Medulla oblongata (tissue), 1 donor: ENCODE measurements around the gene IL20RB.
A peak's percentile ranks its signal among the peaks of the same experiment; 100 is the strongest.

Experiments used
- DNase-seq: peaks from one replicate; pipeline ENCODE4 v3.0.0-alpha.2; 2015; ENCODE audit errors: extremely low spot score

IL20RB gene, protein sequence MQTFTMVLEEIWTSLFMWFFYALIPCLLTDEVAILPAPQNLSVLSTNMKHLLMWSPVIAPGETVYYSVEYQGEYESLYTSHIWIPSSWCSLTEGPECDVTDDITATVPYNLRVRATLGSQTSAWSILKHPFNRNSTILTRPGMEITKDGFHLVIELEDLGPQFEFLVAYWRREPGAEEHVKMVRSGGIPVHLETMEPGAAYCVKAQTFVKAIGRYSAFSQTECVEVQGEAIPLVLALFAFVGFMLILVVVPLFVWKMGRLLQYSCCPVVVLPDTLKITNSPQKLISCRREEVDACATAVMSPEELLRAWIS

DNA sequence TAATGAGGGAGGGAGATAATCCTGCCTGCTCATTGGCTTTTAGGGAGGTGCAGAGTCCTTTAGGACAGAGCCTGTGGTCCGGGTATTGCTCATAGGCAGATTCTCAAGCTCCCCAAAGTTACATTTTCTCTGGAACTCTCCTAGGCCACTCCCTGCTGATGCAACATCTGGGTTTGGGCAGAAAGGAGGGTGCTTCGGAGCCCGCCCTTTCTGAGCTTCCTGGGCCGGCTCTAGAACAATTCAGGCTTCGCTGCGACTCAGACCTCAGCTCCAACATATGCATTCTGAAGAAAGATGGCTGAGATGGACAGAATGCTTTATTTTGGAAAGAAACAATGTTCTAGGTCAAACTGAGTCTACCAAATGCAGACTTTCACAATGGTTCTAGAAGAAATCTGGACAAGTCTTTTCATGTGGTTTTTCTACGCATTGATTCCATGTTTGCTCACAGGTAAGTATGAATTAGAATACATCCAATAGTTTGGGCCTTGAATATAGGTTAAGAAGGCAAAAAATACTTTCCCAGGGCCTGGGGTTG, at the start of gene IL20RB:
Gene IL20RB, plus strand, starts transcription at position 233 of the 538 bp plus-strand sequence. Its CDS starts 131 bp downstream, at position 364.
- no peak for DNase-seq

DNA sequence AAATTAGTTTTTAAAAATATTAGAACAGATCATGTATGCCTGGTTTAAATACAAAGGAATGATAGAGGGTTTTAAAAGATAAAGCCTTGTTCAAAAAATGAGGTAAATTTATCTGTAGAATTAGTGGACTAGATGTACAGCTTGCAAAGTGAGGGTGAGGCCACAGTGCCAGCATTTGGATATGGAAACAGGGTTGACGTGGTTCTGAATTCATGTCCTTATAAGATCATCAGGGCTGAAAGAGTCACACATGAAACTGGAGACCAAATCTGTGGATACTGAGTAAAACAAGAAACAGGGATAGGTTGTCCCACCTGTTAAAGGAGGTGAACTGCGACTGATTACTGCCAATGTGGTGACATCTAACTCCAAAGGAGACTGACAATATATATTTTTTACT, 49.5 kb upstream of the IL20RB start:
- no peak for DNase-seq

DNA sequence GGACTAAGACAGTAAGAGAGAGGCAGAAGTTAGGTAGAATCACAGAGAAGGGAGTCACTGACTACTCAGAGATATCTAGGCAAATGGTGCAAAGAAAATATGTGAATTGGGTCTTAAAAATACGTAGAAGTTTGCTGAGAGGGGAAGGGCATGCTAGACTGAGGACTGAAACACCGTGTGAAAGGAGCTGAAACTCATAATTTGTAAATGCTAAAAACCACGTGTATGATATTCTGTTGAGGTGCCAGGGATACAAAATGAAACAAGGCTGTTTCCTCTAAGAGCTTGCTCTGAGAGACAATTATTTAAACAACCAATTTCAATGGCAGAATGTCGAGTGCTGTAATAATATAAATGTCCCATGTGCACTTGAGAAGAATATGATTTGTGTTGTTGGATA, 48.6 kb upstream of the IL20RB start:
- DNase-seq: no peak

DNA sequence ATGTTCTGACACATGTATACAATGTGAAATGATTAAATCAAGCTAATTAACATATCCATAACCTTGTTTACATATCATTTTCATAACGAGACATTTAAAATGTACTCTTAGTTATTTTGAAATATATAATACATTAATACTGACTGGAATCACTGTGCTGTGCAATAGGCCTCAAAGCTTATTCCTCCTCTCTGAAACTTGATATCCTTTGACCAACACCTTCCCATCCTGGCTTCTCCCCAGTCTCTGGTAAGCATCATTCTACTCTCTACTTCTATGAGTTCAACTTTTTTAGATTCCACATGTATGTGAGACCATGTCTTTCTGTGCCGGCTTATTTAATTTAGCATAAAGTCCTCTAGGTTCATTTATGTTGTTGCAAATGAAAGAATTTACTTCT, 47.1 kb upstream of the IL20RB start:
- no peak for DNase-seq

DNA sequence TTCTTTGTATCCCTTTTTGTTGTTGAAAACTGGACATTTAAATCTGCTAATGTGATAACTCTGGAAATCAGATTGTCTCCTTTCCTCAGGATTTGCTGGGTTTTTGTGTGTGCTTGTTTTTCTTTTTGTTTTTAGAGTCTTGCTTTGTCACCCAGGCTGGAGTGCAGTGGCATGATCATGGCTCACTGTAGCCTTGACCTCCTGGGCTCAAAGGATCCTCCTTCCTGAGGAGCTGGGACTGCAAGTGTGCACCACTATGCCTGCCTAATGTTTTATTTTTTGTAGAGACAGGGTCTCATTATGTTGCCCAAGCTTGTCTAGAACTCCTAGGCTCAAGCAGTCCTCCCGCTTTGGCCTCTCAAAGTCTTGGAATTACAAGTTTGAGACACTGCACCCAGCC, 44.6 kb upstream of the IL20RB start:
- no peak for DNase-seq

DNA sequence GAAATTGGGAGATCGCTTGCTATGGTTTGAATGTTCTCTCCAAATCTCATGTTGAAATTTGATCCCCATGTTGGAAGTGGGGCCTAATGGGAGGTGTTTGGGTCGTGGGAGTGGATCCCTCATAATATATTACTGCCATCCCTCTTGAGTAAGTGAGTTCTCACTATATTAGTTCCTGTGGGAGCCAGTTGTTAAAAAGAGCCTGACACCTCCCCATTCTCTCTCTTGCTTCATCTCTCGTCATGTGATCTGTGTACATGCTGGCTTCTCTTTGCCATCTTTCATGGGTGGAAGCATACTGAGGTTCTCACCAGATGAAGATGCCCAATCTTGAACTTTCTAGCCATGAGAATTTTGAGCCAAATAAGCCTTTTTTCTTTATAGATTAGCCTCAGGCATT, 43.0 kb upstream of the IL20RB start:
- no peak for DNase-seq

DNA sequence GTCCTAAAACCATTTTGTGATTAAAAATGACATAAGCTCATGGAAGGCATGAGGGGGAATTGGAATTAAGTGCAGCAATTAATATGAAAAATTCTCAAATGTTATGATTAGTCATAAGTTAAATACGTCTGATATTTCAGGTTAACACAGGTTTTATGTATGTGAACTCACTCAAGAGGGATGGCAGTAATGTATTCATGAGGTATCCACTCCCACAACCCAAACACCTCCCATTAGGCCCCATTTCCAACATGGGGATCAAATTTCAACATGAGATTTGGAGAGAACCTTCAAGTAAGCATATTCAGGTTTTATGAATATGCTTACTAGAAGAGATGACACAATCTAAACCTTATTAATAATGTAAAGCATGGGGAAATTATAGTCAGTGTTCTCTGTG, 41.6 kb upstream of the IL20RB start:
- no peak for DNase-seq

DNA sequence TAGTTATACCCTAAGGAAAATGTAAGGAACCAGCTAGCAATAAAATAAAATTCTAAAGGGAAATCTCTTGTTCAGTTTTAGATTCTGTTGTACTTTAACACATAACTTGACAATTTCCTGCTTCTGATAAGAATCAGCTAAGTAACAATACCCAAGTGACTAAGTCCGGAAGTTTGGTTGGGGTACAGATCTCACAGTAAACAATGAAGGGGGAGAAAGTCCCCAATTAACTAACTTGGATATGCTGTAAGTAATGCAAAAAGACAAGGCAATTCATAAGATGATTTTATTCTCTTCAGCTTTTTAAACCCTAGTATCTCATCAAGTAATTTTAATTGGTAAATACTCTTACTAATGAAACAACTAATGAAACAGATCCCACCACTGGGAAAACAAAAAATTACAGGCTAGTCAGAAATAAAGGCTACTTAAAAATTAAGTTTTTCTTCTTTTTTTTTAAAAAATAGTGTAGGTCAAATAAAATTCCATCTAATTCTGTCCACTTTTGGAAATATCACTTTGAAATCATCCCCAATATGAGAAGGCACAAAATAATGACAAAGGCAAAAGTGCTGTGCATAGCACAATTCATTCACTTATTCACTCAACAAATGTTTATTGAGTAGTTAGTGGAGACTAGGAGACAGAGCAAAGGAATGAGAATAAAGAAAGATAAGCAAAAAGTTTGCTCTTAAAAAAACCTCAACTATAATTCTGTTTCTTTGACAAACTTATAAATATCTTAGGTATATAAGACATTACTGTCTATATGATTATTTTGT, 37.8 kb upstream of the IL20RB start:
- no peak for DNase-seq

DNA sequence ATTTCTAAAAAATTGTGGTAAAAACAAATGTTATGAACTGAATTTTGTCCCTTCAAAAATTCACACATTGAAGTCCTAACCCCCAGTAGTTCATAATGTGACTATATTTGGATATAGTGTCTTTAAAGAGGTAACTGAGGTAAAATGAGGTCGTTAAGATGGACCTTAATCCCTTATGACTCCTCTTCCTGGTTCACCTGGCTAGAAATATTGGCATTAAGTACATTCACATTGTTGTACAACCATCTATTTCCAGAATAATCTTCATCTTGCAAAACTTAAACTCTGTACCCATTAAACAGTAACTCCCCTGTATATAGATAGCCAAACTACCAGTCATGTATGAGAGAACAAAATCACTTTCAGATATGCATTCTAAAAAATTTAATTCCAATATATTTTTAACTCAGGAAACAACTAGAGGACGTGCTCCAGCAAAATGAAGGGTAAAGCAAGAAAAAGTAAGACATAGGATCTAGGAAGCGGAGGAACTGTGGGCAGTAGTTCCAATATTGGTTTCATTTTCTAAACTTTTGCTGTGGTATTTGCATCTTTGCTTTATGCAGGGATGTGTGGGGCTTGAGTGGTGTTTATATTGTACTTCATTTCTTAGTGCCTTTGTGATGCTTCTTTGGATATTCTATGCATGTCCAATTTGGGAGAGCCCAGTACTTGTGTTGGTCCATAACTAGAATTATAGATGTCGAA, 36.7 kb upstream of the IL20RB start:
- no peak for DNase-seq

DNA sequence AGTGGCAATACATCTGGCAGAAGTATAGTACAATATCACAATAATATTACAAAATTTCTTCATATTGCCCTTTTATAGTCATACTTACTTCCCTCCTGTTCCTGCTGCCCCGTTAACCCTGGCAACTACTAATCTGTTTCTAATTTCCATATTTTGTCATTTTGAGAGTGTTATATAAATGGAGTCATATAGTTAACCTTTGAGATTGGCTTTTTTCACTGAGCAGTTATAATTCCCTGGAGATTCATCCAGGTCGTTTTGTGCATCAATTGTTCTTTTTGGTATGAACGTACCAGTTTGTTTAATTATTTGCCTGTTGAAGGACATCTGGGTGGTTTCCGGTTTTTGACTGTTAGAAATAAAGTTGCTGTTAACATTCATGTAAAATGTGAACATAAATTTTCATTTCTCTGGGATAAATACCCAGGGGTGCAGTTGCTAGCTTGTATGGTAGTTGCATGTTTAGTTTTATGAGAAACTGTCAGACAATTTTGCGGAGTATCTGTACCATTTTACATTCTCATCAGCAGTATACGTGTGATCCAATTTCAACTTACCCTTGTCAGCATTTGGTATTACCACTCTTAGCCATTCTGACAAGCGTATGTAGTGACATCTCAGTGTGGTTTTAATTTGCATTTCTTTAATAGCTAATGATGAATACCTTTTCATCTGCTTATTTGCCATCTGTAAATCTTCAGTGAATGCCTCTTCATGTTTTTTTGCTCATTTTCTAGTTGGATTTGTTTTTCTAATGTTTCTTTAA, 32.2 kb upstream of the IL20RB start:
- DNase-seq: no peak

DNA sequence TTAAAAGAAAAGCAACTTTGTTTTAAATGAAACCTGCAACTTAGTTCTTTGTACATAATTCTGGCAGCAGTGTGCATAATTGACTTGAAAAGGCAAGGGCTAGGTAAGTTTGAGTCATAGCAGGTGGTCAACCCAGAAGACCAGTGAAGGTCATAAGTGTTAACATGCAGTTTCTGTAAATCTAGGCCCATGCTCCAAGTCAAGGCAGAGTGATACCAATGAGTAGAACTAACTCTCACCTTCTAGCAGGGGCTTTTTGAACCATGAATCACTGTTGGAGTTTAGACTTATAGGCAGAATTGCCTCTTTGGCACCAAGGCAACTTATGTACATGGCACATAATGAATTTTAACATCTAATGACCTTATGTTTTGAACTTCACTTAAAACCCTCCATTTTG, 29.5 kb upstream of the IL20RB start:
- no peak for DNase-seq

DNA sequence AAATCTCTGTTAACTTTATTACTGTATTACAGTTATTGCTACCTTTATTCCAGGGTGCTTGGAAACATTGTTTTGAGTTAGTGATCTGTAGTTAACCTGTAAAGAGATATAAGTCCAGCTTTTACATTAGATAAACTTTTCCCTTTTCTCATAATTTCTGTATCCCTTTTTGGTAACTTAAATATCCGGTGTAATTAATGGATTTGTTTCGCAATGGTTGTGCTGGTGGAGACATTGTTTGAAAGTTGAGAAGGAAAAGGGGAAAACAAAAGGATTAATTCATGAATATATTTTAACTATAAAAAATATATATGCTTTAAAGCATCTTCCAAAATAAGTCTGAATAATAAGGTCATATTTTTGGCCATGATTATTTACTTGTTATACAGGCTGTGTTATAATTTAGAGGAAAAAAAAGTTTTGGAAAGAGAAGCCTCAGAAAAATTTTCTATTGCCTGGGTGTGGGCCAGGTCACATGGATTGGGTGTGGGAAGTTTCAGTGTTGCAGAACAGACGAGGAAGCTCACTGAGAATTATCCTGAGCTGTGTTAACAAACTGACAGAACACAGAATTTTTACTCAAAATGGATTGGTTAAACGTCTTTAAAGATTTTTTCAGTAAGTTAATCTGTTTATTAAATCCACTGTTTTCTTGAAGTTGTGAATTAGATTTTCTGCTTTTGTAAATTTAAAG, 27.7 kb upstream of the IL20RB start:
- peak; percentile 68 for DNase-seq

DNA sequence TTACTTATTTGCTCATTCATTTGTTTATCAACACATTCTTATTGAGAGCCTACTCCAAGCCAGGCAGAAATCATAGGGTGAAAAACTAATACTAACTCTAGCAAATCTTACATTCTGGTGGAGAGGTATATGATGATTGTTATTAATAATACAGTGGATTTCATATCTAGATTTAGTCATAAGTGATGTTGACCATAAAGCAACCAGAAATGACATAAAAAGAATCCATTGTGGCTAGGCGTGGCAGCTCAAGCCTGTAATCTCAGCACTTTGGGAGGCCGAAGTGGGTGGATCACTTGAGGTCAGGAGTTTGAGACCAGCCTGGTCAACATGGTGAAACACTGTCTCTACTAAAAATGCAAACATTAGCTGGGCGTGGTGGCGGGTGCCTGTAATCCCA, 26.2 kb upstream of the IL20RB start:
- DNase-seq: no peak

DNA sequence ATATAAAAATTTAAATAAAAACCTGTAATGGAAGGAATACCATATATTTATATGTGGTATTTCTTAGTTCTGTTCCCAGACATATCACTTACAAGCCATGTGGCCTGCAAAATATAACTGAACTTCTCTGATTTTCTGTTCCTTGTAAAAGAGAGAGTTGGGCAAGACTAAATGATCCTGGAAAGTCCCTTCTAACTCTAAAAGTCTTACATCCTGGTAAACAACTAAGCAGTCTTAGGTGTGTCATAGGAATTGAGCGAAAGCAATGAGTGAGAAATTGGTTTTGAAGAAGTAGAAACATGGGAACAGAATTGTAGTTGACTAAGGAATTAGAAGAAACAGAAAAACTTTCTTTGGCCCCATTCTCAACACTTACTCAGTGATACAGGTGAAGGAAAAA, 25.3 kb upstream of the IL20RB start:
- DNase-seq: peak; percentile 44

DNA sequence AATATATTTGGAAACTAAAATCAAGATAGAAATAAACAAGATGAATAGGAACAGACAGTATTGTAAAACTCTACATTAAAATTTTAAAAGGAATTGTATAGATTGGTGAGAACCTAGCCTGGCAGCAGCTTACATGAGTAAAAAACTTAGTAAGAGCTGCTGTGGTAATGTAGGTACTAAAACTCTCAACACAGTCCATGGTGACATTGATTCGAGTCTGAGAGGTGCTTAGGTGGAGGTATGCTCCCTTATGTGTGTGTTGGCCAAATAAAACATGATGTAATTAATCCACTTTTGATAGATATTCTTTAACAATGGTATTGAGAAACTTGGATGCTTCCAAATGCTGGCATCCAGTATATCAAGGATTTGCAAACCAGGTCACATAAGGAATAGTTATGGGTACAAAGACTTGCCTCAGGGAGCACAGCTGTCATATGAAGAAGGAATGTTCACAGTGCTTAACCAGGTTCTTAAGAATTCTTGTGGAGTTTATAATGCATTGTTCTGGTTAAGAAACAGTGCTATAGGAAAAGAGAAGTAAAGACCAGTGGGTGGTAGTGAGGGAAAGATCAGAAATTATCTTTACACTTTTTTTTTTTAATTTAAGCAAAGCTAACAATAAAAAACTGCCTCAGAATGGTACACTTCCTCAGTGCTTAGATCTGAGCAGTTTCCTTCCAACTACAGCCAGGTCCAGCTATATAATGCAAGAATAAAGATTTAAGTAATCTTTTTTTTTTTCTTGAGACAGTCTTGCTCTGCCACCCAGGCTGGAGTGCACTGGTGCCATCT, 24.6 kb upstream of the IL20RB start:
- no peak for DNase-seq

DNA sequence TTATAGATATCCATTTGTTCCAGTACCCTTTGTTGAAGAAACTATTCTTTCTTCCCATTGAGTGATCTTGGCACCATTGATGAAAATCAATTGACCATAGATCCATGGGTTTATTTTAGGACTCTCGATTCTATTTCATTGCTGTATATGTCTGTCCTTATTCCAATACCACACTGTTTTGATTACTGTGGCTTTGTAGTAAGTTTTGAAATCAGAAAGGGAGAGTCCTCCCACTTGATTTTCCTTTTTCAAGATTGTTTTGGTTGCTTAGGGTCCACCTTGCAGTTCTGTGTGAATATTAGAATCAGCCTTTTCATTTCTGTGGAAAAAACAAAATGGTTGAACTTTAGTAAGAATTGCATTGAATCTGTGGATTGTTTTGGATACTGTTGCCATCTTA, 20.6 kb upstream of the IL20RB start:
- DNase-seq: no peak

DNA sequence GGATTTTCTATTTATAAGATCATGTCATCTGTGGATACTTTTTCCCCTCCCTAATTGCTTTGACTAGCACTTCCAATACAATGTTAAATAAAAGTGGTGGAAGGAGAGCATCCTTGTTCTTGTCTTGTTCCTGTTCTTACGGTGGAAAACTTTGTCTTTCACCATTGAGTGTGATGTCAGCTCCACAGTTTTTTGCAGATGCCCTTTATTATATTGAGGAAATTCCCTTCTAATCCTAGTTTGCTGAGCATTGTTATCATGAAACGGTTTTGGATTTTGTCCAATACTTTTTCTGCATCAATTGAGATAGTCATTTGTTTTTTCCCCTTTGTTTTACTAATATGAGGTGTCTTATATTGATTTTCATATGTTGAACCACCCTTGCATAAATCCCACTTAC, 19.9 kb upstream of the IL20RB start:
- DNase-seq: no peak

DNA sequence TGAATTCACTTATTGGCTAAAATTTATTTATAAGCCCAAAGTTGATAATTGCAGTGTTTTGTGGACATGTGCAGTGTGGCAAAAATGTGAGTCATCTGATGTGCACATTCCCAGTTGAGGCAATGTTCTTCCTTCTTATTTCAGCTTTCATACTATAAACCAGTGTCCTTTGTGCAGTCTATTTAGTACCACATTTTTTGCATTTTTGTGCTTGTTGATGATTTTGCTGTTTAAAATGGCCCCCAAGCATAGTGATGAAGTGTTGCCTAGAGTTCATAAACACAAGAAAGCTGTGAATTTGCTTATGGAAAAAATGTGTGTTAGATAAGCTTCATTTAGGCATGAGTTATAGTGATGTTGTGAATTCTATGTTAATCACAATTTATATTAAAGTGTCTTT, 19.4 kb upstream of the IL20RB start:
- no peak for DNase-seq

DNA sequence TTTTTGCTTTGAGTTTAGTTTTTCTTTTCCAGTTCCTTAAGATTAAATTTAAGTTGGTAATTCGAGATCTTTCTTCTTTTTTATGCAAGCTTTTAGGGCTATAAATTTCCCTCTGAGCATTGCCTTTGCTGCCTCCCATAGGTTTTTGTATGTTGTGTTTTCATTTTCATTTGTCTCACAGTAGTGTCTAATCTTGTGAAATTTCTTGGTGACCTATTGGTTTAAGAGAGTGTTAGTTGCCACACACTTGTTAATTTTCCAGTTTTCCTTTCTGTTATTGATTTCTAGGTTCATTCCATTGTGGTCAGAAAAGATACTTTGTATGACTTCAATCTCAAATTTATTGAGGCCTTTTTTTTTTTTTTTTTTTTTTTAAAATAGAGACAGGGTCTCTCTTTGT, 18.3 kb upstream of the IL20RB start:
- DNase-seq: no peak

DNA sequence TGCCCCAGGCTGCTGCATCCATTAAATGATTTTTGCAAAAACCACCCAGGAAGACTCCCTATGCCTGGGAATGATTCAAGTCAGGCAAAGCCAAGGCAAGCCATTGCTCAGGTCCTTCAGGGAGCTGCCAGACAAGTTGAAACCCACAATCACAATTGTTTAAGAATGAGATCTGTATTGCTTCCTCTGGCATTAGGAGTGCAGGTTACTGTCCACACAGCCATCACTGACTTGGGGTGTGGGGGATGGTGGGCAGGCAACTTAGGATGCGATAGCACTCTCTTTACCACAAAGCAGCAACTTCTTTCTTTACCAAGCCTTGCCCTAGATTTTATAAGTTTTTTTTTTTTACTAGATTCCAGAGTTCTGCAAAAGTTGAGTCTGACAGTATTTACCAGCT, 15.0 kb upstream of the IL20RB start:
- no peak for DNase-seq
